NCI-H1436 (cell line): ENCODE data around the gene AADACL3.

Source experiments
- DNase-seq: peaks from one replicate; lab custom pipeline; 2025; lab: John Stamatoyannopoulos, UW

Gene AADACL3

GRCh38 chr1:12769031-12769430, 53.1 kb downstream of the AADACL3 start:
- DNase-seq, result no peak

DNA sequence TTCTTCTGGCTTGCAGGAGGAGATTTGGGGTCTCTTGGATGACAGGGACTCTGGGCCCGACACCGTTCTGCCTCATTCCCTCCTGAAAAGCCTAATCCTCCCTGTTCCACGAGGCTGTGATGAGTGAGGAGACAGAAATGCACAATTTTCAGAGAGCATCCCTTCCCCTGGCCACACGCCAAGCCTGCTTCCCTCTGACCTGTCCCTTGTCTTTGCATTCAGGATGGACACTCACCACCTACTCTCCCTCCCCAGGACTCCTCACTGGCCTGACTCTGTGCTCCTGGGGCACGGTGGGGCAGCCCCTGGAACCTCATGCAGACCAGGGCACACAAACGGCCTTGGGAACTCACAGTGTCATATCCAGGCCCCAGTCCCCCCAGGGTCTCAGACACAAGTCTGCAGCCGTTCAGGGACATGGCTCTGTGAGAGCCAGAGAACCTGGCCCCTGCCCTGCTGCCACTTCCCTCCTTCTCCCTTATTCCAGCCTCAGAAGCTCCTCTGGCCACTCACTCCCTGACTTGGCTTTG, 54.1 kb downstream of the AADACL3 start:
- no peak for DNase-seq

DNA sequence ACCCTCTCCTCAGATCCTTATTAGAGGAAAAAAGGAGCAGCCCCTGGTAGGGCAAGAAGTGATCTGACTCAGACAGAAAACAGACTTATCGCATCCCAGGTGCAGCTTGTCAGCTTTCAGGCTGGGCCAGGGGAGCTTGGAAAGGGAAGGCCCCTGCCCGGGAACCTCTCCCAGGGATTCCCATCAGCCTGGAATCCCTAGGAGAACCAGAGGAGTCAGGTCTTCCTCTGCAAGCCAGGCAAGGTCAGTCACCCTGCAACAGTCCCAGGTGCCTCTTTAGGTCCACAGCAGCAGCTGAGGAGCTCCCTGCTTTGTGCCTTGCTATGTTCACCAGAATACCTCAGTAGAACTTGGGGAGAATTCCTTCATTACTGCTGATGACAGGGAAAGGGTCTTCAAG, 54.7 kb downstream of the AADACL3 start:
- DNase-seq, result no peak

GRCh38 chr1:12771186-12771585, 55.3 kb downstream of the AADACL3 start:
- no peak for DNase-seq

GRCh38 chr1:12772520-12772919, 56.6 kb downstream of the AADACL3 start:
- no peak for DNase-seq

GRCh38 chr1:12773438-12773837, 57.5 kb downstream of the AADACL3 start, which contains the start of gene PRAMEF12:
PRAMEF12 (plus strand) TSS chr1:12773738; CDS start chr1:12774868, 1,130 bp downstream.
- no peak for DNase-seq

DNA sequence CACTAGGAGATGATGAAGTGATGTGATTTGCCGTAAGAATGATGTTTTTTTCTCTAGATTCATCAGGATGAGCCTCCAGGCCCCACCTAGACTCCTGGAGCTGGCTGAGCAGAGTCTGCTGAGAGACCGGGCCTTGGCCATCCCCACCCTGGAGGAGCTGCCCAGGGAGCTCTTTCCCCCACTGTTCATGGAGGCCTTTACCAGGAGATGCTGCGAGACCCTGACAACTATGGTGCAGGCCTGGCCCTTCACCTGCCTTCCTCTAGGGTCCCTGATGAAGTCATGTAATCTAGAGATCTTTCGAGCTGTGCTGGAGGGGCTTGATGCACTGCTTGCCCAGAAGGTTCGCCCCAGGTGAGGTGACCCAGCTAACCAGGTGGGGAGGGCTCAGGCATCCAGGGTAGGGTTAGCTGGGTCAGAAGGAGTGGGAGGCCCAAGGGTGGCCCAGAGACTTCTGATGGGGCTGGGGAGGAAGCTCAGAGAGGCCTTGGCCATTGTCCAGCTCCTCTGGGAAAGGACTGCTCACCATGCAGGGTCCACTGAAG, 59.0 kb downstream of the AADACL3 start:
- DNase-seq, result no peak

GRCh38 chr1:12775443-12775842, 59.5 kb downstream of the AADACL3 start:
- DNase-seq, result no peak

DNA sequence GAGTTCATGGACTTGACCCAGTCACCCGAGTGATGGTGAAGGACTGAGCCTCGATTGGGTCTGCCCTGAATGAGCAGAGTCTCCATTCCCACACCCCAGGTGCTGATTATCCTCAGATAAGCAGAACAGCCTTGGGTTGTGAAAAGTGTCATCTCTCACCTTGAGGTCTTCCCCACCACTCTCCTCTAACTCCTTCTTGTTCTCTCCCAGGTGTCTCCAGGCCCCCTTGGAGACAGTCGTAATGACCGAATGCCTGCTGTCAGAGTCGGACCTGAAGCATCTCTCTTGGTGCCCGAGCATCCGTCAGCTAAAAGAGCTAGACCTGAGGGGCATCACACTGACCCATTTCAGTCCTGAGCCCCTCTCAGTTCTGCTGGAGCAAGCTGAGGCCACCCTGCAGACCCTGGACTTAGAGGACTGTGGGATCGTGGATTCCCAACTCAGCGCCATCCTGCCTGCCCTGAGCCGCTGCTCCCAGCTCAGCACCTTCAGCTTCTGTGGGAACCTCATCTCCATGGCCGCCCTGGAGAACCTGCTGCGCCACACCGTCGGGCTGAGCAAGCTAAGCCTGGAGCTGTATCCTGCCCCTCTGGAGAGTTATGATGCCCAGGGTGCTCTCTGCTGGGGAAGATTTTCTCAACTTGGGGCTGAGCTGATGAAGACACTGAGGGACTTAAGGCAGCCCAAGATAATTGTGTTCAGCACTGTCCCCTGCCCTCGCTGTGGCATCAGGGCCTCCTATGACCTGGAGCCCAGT, 61.1 kb downstream of the AADACL3 start:
- DNase-seq, result no peak
